Stimulated activated CD8-positive, alpha-beta memory T cell treated with anti-CD3 and anti-CD28 coated beads, Interleukin-12 subunit alpha, Interleukin-12 subunit beta, amount 100 ng/mL, for 1 hour (primary cell): ENCODE data around the gene NAA20.

ENCODE experiments used
- DNase-seq: peaks from one replicate; pipeline ENCODE4 v3.0.0-alpha.2; 2020; ENCODE audit warnings: low read depth

NAA20 gene

GRCh38 chr20:20076297-20077065, 59.3 kb downstream of the NAA20 start:
- DNase-seq: no peak

GRCh38 chr20:20078041-20078440, 60.9 kb downstream of the NAA20 start:
- DNase-seq: no peak

GRCh38 chr20:20079102-20079784, 62.1 kb downstream of the NAA20 start:
- no peak for DNase-seq
